Brain microvascular endothelial cell (primary cell): Measurements from ENCODE around the gene AMN.

ENCODE experiments used
- DNase-seq: peaks from one replicate; pipeline ENCODE4 v3.0.0-alpha.2; 2020
- H3K27ac ChIP-seq: fragments of 250-450 bp; sonication (Bioruptor Pico); 2 replicates; pipeline ENCODE4 v1.5.1; 2020; ENCODE audit warnings: mild to moderate bottlenecking, moderate library complexity
- H3K27me3 ChIP-seq: fragments of 250-450 bp; sonication (Bioruptor Pico); replicated peaks from 2 replicates; pipeline ENCODE4 v1.5.1; 2020; ENCODE audit warnings: mild to moderate bottlenecking
- H3K36me3 ChIP-seq: fragments of 250-450 bp; sonication (Bioruptor Pico); replicated peaks from 2 replicates; pipeline ENCODE4 v1.5.1; 2020; ENCODE audit warnings: mild to moderate bottlenecking
- H3K4me3 ChIP-seq: 2 replicates; pipeline ENCODE4 v1.5.1; 2011; ENCODE audit warnings: low read depth, mild to moderate bottlenecking, control low read depth, low read length, moderate library complexity
- in situ Hi-C: cut with HindIII; loops from 2 replicates; pipeline ENCODE4 v1.10.0; 2017; ENCODE audit warnings: low sequenced_read_pairs, low pct_ligation_motif_present
- TF ChIP-seq, protein P1 (sequence below): IDR thresholded peaks from 2 replicates; pipeline ENCODE4 v1.5.1; 2011; ENCODE audit warnings: low read depth, mild to moderate bottlenecking, moderate library complexity, low read length, control low read depth, inconsistent platforms; ENCODE audit errors: missing control alignments

AMN gene

GRCh38 chr14:102901633-102902032, 20.8 kb upstream of the AMN start:
- Histone ChIP-seq H3K4me3 (no peak overlapping the region), H3K27me3 (no peaks in the 10 kb centered on the region), H3K27ac (no peak overlapping the region), H3K36me3 (peaks cover 16% of the 10 kb centered on the region)
- no peak for DNase-seq
- TF ChIP-seq, protein P1, sequence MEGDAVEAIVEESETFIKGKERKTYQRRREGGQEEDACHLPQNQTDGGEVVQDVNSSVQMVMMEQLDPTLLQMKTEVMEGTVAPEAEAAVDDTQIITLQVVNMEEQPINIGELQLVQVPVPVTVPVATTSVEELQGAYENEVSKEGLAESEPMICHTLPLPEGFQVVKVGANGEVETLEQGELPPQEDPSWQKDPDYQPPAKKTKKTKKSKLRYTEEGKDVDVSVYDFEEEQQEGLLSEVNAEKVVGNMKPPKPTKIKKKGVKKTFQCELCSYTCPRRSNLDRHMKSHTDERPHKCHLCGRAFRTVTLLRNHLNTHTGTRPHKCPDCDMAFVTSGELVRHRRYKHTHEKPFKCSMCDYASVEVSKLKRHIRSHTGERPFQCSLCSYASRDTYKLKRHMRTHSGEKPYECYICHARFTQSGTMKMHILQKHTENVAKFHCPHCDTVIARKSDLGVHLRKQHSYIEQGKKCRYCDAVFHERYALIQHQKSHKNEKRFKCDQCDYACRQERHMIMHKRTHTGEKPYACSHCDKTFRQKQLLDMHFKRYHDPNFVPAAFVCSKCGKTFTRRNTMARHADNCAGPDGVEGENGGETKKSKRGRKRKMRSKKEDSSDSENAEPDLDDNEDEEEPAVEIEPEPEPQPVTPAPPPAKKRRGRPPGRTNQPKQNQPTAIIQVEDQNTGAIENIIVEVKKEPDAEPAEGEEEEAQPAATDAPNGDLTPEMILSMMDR, result no peak
- in situ Hi-C loops, result no loop called here

GRCh38 chr14:102902086-102902485, 20.4 kb upstream of the AMN start:
- Histone ChIP-seq H3K4me3 (no peak overlapping the region), H3K36me3 (peaks cover 21% of the 10 kb centered on the region), H3K27ac (no peak overlapping the region), H3K27me3 (no peaks in the 10 kb centered on the region)
- in situ Hi-C loops, result no loop called here
- DNase-seq, result no peak
- TF ChIP-seq, protein P1, result no peak

GRCh38 chr14:102902523-102903247, 19.8 kb upstream of the AMN start:
- in situ Hi-C loops, result no loop called here
- Histone ChIP-seq H3K27ac (no peak overlapping the region), H3K36me3 (peaks cover 24% of the 10 kb centered on the region), H3K27me3 (no peaks in the 10 kb centered on the region), H3K4me3 (no peak overlapping the region)
- TF ChIP-seq, protein P1, result no peak
- DNase-seq, result no peak

- TF ChIP-seq, protein P1, result no peak
- Histone ChIP-seq H3K27ac (no peak overlapping the region), H3K36me3 (peaks cover 24% of the 10 kb centered on the region), H3K27me3 (no peaks in the 10 kb centered on the region), H3K4me3 (no peak overlapping the region)
- in situ Hi-C loops, result no loop called here
- no peak for DNase-seq
Measured at GRCh38 chr14:102903248-102903888, 19.1 kb upstream of the AMN start.

DNA sequence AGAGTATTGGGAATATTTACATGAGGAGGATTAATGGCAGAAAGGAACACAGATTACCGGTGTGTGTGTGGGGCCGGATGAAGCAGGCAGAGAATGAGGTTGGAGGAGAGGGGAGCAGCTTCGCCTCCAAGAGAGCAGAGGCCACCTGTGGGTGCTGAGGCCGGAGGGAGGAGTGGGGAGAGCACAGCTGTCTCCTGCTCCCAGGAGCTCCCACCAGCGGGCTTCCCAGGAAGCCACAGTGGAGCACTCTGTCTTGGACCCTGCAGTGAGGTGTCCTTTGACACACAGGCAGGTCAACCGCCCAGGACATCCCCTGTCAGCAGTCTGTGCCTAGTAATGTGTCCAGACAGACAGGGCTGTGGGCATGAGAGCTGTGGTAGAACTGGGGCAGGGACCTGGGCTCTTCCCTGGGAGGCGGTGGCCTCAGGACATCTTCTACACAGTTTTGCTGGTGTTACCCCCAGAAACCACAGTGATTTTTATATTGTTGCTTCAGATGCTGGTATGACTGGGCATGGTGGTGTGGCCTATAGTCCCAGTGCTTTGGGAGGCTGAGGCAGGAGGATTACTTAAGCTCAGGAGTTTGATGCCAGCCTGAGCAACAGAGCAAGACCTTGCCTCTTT, 18.5 kb upstream of the AMN start:
- no peak for DNase-seq
- TF ChIP-seq, protein P1, result no peak
- no peak overlapping the region for H3K27ac ChIP-seq
- in situ Hi-C loops, result no loop called here
- H3K36me3 ChIP-seq, result peaks cover 20% of the 10 kb centered on the region
- no peaks in the 10 kb centered on the region for H3K27me3 ChIP-seq
- H3K4me3 ChIP-seq, result no peak overlapping the region
